Stimulated activated memory B cell treated with anti-CD40 and anti-IgM and Interleukin-4, amounts not matched to agents 10 μg/mL and 1 μg/mL and 100 μg/mL, for 72 hours (primary cell): ENCODE data around the gene AGPS.
"Not testable (repeated sequence)": the region's sequence is repeated elsewhere in the genome, so short reads cannot be mapped to it uniquely, and the experiment has no call there.

Experiments used
- ATAC-seq: fragments of 150-1000 bp; cut with Tn5 transposase; 2 replicates; pipeline ENCODE4 v1.10.0; 2021
- H3K27ac Mint-ChIP-seq: one replicate; pipeline ENCODE4 v1.8.0; 2022; ENCODE audit warnings: mild to moderate bottlenecking, mixed read lengths
- H3K27me3 Mint-ChIP-seq: one replicate; pipeline ENCODE4 v1.8.0; 2022; ENCODE audit warnings: mixed read lengths
- H3K36me3 Mint-ChIP-seq: one replicate; pipeline ENCODE4 v1.8.0; 2022; ENCODE audit warnings: mixed read lengths
- H3K4me1 Mint-ChIP-seq: one replicate; pipeline ENCODE4 v1.8.0; 2022; ENCODE audit warnings: mixed read lengths
- H3K4me3 Mint-ChIP-seq: one replicate; pipeline ENCODE4 v1.8.0; 2022; ENCODE audit warnings: mild to moderate bottlenecking, moderate library complexity, mixed read lengths
- H3K9me3 Mint-ChIP-seq: one replicate; pipeline ENCODE4 v1.8.0; 2022; ENCODE audit warnings: mixed read lengths

Gene AGPS

DNA sequence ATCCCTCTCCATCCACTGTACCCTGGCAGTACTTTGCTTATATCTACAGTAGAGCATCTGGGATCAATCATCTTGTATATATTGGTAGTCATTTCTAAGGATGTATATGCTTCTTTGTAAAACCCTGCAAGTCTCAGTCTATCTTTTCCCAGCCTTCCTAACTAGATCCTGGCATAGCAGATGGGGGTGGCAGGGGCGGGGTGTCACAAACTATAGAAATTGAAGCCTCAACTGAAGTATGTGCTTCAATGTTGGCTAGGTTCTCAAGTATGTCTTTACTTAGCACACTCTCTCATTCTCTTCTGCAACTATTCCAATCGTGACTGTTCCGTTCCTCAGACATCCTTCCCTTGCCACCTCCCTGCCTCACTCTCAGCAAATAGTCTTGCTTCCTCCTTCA, 30.1 kb upstream of the AGPS start:
- Mint-ChIP-seq H3K27me3 (no peaks in the 10 kb centered on the region), H3K9me3 (no peaks in the 10 kb centered on the region), H3K27ac (no peak overlapping the region), H3K4me3 (no peak overlapping the region), H3K36me3 (no peaks in the 10 kb centered on the region), H3K4me1 (no peaks in the 10 kb centered on the region)
- ATAC-seq, result no peak

DNA sequence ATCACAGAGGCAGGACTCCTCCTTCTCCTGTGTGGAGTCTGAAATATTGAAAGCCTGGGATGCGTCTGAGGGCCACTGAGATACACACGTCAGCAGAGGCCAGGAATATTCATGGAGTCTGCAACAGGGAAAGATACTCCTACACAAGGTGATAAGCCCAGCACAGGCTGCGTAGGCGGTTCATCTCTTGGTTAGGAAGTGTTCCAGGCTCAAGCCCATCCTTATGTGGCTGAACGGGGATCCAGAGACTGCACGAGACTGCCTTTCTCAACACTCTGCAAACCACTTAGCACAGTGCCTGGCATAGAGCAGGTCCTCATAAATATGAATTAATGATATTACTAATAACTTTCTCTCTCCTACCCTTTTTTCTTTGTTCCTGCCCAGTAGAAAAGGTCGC, 29.2 kb upstream of the AGPS start:
- H3K36me3 Mint-ChIP-seq, result no peaks in the 10 kb centered on the region
- peaks cover 4% of the 10 kb centered on the region for H3K9me3 Mint-ChIP-seq
- no peak overlapping the region for H3K4me3 Mint-ChIP-seq
- H3K4me1 Mint-ChIP-seq, result no peaks in the 10 kb centered on the region
- no peak overlapping the region for H3K27ac Mint-ChIP-seq
- no peaks in the 10 kb centered on the region for H3K27me3 Mint-ChIP-seq
- ATAC-seq, result no peak

DNA sequence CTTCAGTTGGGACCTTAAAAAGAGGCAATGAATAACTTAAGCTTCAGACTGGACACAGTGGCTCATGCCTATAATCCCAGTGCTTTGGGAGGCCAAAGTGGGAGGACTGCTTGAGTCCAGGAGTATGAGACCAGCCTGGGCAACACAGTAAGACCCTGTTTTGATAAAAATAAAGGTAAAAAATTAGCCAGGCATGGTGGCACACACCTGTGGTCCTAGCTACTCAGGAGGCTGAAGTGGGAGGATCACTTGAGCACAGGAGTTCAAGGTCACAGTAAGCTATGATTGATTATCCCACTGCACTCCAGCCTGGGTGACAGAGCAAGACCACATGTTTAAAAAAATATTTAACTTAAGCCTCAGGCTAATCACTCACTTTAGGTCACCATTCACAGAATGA, 26.8 kb upstream of the AGPS start:
- H3K4me1 Mint-ChIP-seq, H3K27ac Mint-ChIP-seq, H3K4me3 Mint-ChIP-seq, H3K27me3 Mint-ChIP-seq, ATAC-seq, H3K36me3 Mint-ChIP-seq: not testable (repeated sequence)
- peaks cover 19% of the 10 kb centered on the region for H3K9me3 Mint-ChIP-seq

DNA sequence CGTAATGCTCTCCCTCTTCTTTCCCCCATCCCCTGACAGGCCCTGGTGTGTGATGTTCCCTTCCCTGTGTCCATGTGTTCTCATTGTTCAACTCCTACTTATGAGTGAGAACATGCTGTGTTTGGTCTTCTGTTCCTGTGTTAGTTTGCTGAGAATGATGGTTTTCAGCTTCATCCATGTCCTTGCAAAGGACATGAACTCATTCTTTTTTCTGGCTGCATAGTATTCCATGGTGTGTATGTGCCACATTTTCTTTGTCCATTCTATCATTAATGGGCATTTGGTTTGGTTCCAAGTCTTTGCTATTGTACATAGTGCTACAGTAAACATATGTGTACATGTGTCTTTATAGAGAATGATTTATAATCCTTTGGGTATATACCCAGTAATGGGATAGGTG, 24.6 kb upstream of the AGPS start:
- not testable (repeated sequence) for H3K4me1 Mint-ChIP-seq, ATAC-seq, H3K27me3 Mint-ChIP-seq, H3K27ac Mint-ChIP-seq, H3K4me3 Mint-ChIP-seq
- H3K36me3 Mint-ChIP-seq, result peaks cover 14% of the 10 kb centered on the region
- peaks cover 35% of the 10 kb centered on the region for H3K9me3 Mint-ChIP-seq

DNA sequence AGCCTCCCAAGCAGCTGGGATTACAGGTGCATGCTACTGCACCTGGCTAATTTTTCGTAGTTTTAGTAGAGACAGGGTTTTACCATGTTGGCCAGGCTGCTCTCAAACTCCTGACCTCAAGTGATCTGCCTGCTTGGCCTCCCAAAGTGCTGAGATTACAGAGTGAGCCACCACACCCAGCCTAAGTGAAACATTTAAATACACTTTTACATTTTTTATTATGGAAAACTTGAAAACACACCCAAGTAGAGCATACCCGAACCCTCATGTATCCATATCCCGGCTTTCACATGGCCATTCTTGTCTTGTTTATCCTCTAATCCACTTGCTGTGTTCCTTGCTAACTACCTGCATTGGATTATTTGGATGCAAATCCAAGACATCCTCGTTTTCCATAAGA, 13.2 kb upstream of the AGPS start:
- Mint-ChIP-seq H3K9me3 (no peaks in the 10 kb centered on the region), H3K27ac (no peak overlapping the region), H3K4me3 (no peak overlapping the region), H3K27me3 (no peaks in the 10 kb centered on the region), H3K36me3 (peaks cover 21% of the 10 kb centered on the region), H3K4me1 (peaks cover 5% of the 10 kb centered on the region)
- no peak for ATAC-seq

DNA sequence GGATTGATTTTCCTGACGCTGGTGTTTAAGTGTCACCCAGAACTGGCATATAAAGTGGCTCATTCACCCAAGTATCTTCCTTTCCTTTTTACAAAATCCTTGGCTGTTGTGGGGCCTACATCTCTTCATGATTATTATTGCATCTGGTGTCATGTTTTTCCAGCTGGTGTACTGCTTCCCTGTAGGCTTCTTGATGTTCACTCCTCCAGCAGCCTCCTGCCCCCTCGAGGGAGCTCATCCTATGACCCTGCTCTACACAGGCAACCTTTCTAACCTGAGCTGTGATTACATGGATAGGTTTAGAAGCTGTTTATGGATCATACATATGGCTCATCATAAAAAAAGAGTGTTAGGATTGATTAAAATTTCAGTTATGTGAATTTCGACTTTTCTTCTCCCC, 12.4 kb upstream of the AGPS start:
- H3K27me3 Mint-ChIP-seq, result no peaks in the 10 kb centered on the region
- H3K27ac Mint-ChIP-seq, result no peak overlapping the region
- no peak for ATAC-seq
- no peak overlapping the region for H3K4me3 Mint-ChIP-seq
- H3K4me1 Mint-ChIP-seq, result peaks cover 8% of the 10 kb centered on the region
- H3K9me3 Mint-ChIP-seq, result no peaks in the 10 kb centered on the region
- H3K36me3 Mint-ChIP-seq, result peaks cover 23% of the 10 kb centered on the region

DNA sequence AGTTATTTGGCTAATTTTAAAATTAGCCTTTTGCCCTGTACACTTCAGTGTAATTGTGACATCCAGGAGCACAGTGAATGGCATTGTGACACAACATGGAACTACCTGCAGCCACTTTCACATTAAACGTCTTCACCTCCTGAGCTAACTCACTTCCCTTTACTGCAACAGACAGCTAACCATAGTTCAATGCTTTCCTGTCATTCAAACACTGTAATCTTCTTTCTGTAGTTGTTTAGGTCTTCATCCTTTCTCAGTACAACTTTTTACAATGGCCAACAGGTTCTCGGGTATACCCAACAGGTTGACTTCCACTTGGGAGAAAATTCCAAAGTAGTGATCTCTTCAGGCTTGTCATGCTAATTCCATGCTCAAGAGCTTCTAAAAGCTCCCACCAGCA, 8.6 kb upstream of the AGPS start:
- H3K4me3 Mint-ChIP-seq, result no peak overlapping the region
- H3K4me1 Mint-ChIP-seq, result peaks cover 8% of the 10 kb centered on the region
- H3K27ac Mint-ChIP-seq, result no peak overlapping the region
- no peaks in the 10 kb centered on the region for H3K9me3 Mint-ChIP-seq
- H3K27me3 Mint-ChIP-seq, result no peaks in the 10 kb centered on the region
- peaks cover 23% of the 10 kb centered on the region for H3K36me3 Mint-ChIP-seq
- ATAC-seq, result no peak

DNA sequence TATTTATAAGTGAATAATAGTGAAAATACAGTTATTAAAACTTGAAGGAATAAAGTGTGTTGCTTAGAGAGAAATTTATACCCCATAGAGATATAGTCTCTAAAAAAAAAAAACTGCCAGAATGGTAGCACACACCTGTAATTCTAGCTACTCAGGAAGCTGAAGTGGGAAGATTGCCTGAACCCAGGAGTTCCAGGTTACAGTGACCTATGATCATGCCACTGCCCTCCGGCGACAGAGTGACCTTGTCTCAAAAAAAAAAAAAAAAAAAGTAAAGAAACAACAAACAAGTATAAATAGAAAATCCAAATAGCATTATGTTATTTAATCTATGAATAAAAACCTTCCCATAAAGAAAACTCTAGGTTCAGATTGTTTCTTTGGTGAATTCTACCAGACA, 7.4 kb upstream of the AGPS start:
- H3K4me1 Mint-ChIP-seq, result peaks cover 16% of the 10 kb centered on the region
- no peak overlapping the region for H3K4me3 Mint-ChIP-seq
- H3K27ac Mint-ChIP-seq, result no peak overlapping the region
- no peak for ATAC-seq
- H3K36me3 Mint-ChIP-seq, result peaks cover 26% of the 10 kb centered on the region
- no peaks in the 10 kb centered on the region for H3K27me3 Mint-ChIP-seq
- H3K9me3 Mint-ChIP-seq, result no peaks in the 10 kb centered on the region

DNA sequence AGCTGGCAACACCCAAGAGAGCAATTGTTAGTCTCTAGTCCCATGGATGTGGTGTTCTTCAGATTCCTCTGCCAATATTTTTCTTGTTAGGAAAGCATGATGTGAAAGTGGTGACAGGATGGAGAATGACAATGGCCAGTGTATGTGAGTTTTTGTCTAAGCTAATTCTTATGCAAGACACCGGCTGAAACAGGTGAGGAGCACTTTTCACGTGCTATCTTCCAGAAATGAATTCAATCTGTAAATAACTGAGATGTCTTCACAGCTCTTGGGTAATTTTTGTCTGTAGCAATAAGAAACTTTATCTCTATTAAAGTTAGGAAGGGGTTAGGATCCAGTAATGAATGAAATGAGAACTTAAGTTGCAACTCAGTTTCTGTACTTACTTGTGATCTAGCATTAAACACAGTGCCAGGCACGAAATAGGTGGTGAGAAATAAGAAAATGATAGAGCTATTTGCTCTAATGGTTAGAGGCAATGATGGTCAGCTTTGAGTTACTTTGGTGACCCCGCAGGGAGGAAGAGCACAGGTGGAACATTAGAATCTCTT, 676 bp upstream of the AGPS start:
- no peak for ATAC-seq
- Mint-ChIP-seq H3K36me3 (peaks cover 12% of the 10 kb centered on the region), H3K27me3 (no peaks in the 10 kb centered on the region), H3K9me3 (no peaks in the 10 kb centered on the region), H3K4me1 (peaks cover 56% of the 10 kb centered on the region), H3K27ac (peak overlapping the region; percentile 91), H3K4me3 (peak overlapping the region; percentile 99)

DNA sequence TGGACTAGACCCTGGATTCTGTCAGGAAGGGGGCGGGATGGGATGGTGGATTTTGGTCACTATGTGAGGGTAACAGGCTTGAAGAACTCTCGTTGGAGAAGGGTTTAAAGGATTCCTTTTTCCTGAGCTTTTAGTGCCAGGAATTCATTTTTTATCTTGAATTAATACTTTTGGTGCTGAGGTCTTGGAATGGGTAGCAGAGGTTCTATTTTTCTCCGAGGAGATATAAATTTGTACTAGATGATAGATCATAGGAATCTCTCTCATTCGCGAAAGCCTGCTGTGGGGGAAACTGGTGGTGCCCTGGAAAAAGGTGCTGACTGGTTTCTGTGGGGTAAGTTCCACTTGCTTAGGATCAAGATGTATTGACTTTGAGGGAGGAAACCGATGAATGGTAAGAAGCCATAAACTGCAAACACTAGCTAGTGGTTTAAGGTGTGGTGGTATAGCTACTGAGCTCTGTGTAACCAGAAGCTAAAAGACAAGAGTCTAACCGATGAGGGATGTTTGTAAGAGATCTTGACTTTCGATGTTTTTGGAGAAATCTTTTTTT, 706 bp downstream of the AGPS start:
- no peak for ATAC-seq
- Mint-ChIP-seq H3K36me3 (peaks cover 21% of the 10 kb centered on the region), H3K27ac (peak overlapping the region; percentile 91), H3K9me3 (no peaks in the 10 kb centered on the region), H3K4me3 (peak overlapping the region; percentile 99), H3K4me1 (peaks cover 67% of the 10 kb centered on the region), H3K27me3 (no peaks in the 10 kb centered on the region)

DNA sequence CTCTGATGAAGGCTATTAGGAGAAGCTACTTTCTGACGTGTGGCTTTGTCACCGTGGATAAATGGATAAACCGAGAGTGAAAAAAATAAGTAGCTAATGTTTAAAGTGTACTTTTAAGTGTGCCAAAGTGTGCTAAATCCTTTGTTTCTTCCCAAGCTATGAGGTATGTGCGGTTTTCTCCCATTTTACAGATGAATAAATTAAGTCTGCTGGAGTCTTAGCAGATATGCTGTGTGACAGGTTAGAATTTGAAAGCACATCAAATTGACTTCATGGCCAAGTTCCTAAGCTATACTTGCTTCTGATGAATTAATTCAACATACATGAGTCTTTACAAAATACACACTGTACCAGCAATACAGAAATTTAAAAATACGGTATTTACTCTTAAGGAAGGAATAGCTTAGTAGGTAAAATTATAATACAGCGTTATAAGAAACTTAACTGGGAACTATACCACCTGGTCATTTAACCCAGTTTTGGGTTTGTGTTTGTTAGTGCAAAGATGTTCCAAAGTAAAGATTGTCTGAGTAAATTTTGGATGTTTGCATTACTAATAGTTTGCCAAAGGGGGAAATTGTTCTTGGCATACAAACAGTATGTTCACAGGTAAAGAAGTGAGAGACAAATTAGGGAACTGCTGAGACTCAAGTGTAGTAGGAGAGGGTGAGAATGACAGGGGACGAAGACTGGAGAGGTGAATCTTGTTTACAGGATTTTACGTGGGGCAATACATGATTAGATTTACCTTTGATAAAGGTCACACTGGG, 1.4 kb downstream of the AGPS start:
- peaks cover 27% of the 10 kb centered on the region for H3K36me3 Mint-ChIP-seq
- H3K27me3 Mint-ChIP-seq, result no peaks in the 10 kb centered on the region
- ATAC-seq, result no peak
- H3K9me3 Mint-ChIP-seq, result no peaks in the 10 kb centered on the region
- H3K27ac Mint-ChIP-seq, result peak overlapping the region; percentile 91
- H3K4me3 Mint-ChIP-seq, result peak overlapping the region; percentile 99
- H3K4me1 Mint-ChIP-seq, result peaks cover 74% of the 10 kb centered on the region

DNA sequence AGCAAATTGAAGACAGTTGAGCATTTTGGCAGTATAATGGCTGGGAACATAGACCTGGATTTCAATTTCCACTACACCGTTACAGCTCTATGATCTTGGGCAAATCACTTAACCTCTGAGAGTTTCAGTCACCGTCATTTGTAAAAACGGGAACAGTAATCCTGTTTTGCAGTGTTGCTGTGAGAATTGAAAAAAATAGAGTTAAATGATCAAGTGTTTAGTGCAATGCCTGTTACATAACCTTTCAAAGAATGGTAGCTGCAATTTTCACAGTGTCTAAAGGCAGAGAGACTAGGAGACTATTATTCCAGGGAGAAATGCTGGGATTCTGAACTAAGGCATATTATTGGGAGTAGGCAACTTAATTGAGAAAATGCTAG, 2.0 kb downstream of the AGPS start:
- Mint-ChIP-seq H3K4me3 (peak overlapping the region; percentile 6), H3K27ac (no peak overlapping the region), H3K9me3 (no peaks in the 10 kb centered on the region), H3K4me1 (peaks cover 71% of the 10 kb centered on the region), H3K36me3 (peaks cover 26% of the 10 kb centered on the region), H3K27me3 (no peaks in the 10 kb centered on the region)
- ATAC-seq, result no peak

DNA sequence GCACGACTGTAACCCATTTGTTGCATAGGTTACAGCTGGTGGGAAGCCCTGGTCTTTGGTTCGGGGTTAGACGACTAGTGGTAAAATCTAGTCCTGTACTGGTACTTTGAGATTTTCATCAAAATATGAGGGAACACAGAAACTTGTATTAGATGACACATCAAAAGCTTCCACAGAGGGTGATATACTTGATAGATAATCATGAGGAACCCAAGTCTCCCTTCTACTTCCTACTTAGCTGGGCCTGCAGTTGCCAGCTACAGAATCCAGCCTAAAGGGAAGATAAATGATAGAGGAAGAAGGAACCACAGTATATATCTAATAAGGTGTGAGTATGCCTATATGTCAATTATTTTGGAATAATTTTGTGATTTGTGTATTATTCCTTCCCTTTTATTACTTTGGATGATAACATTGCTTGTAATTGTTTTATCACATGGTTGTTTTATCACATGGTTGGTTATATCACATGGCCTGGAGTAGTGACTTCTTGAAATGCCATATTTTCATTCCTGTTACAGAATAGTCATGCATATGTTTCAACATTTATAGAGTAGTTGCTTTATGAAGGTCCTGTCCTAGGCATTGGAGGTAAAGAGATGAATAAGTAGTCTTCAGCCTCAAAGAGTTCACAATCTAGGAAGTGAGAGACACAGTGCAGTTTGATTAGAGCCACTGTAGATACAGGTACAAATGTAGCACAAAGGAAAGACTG, 2.9 kb downstream of the AGPS start:
- no peaks in the 10 kb centered on the region for H3K9me3 Mint-ChIP-seq
- peaks cover 62% of the 10 kb centered on the region for H3K4me1 Mint-ChIP-seq
- H3K27me3 Mint-ChIP-seq, result no peaks in the 10 kb centered on the region
- H3K4me3 Mint-ChIP-seq, result no peak overlapping the region
- no peak overlapping the region for H3K27ac Mint-ChIP-seq
- peaks cover 20% of the 10 kb centered on the region for H3K36me3 Mint-ChIP-seq
- ATAC-seq, result no peak

DNA sequence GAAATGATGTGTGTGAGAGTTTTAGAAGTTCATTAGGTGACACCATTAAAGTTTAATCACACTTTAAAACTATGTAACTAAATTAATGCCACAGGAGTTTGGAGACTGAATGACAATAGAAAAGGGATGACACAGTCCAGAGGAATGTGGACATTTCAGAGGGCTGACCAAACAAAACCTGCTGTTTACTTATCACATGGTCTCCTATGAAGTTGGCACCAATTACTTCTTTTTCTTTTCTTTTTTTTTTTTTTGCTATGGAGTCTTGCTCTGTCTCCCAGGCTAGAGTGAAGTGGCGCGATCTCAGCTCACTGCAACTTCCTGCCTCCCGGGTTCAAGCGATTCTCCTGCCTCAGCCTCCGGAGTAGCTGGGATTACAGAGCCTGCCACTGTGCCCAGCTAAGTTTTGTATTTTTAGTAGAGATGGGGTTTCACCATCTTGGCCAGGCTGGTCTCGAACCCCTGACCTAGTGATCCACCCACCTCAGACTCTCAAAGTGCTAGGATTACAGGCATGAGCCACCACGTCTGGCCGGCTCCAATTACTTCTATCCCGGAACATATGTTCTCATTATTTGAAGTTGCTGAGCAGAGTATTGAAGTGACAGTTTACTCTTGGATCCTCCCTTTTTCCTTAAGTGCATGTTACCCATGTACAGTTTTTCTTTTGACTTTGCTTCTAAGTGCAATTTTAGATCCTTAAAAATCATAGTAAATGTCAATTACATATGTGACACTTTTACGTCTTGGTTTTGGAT, 4.3 kb downstream of the AGPS start:
- no peak overlapping the region for H3K27ac Mint-ChIP-seq
- H3K36me3 Mint-ChIP-seq, result peaks cover 20% of the 10 kb centered on the region
- no peaks in the 10 kb centered on the region for H3K27me3 Mint-ChIP-seq
- no peaks in the 10 kb centered on the region for H3K9me3 Mint-ChIP-seq
- H3K4me1 Mint-ChIP-seq, result peaks cover 59% of the 10 kb centered on the region
- no peak overlapping the region for H3K4me3 Mint-ChIP-seq
- ATAC-seq, result no peak
